Endometrium (tissue), 2 donors: Measurements from ENCODE around the gene ARL8B.
"Not testable (repeated sequence)": the region's sequence is repeated elsewhere in the genome, so short reads cannot be mapped to it uniquely, and the experiment has no call there.

Experiments
- FAIRE-seq: peaks from 2 replicates; lab custom pipeline; 2012; peaks lifted over from hg19 to GRCh38; lab: Jason Lieb, UNC
- donor health status: control.
- donor health status: control.

ARL8B gene

GRCh38 chr3:5112043-5112442 lies 10.0 kb upstream of the ARL8B start:
- FAIRE-seq: no peak

- FAIRE-seq: not testable (repeated sequence)
These were observed 8.4 kb upstream of the ARL8B start for GRCh38 chr3:5113726-5114125.

GRCh38 chr3:5115506-5116162 lies 6.5 kb upstream of the ARL8B start:
- no peak for FAIRE-seq

- FAIRE-seq: no peak
These were observed 5.6 kb upstream of the ARL8B start for GRCh38 chr3:5116538-5116937.

- no peak for FAIRE-seq
These were observed 1.6 kb upstream of the ARL8B start for GRCh38 chr3:5120446-5120845.

- no peak for FAIRE-seq
These were observed 932 bp downstream of the ARL8B start for GRCh38 chr3:5122741-5123706.

- FAIRE-seq: no peak
These were observed 1.8 kb downstream of the ARL8B start for GRCh38 chr3:5123937-5124336.

- no peak for FAIRE-seq
These were observed 4.5 kb downstream of the ARL8B start for GRCh38 chr3:5126586-5126985.

- FAIRE-seq: no peak
These were observed 6.8 kb downstream of the ARL8B start for GRCh38 chr3:5128849-5129248.

GRCh38 chr3:5133239-5134018 lies 11.3 kb downstream of the ARL8B start:
- FAIRE-seq: no peak

GRCh38 chr3:5134019-5134391 lies 11.9 kb downstream of the ARL8B start:
- FAIRE-seq: no peak

GRCh38 chr3:5134499-5134898 lies 12.4 kb downstream of the ARL8B start:
- FAIRE-seq: no peak

- no peak for FAIRE-seq
These were observed 14.3 kb downstream of the ARL8B start for GRCh38 chr3:5136211-5136918.

- no peak for FAIRE-seq
These were observed 14.9 kb downstream of the ARL8B start for GRCh38 chr3:5136919-5137429.

GRCh38 chr3:5138214-5138981 lies 16.3 kb downstream of the ARL8B start:
- FAIRE-seq: no peak

- FAIRE-seq: no peak
These were observed 18.1 kb downstream of the ARL8B start for GRCh38 chr3:5140230-5140621.

- FAIRE-seq: no peak
These were observed 18.7 kb downstream of the ARL8B start for GRCh38 chr3:5140839-5141238.

GRCh38 chr3:5141760-5142159 lies 19.7 kb downstream of the ARL8B start:
- FAIRE-seq: no peak

- no peak for FAIRE-seq
These were observed 21.4 kb downstream of the ARL8B start for GRCh38 chr3:5143464-5143863.

- FAIRE-seq: no peak
These were observed 22.4 kb downstream of the ARL8B start for GRCh38 chr3:5144316-5144994.
